H1 (cell line): Measurements from ENCODE around the gene LRRC43. TPM values are rescaled to one million over a fixed set of nuclear protein-coding genes. Genes with fewer than 3 reads are reported as not detected.

ENCODE experiments used
- CHD1 ChIP-seq: IDR thresholded peaks from 2 replicates; pipeline ENCODE4 v1.6.1; 2012; ENCODE audit warnings: low read depth, low read length, improper control_type of control experiment
- CHD7 ChIP-seq: fragments of 300-600 bp; sonication (generic); IDR thresholded peaks from 2 replicates; pipeline ENCODE4 v1.7.1; 2012; ENCODE audit warnings: low read length, moderate library complexity, mild to moderate bottlenecking, inconsistent platforms; ENCODE audit not compliant: insufficient replicate concordance
- HDAC2 ChIP-seq, 2 experiments: fragments of 300-600 bp in 1 of 2; sonication (generic) in 1 of 2; IDR thresholded peaks; 2 replicates each; pipeline ENCODE4 v1.6.1; 2011 to 2012; ENCODE audit warnings: low read depth in 2 of 2, low read length in 2 of 2, mild to moderate bottlenecking in 2 of 2, moderate library complexity in 2 of 2, borderline replicate concordance in 1 of 2, inconsistent platforms in 1 of 2
- POLR2A ChIP-seq, 2 experiments: IDR thresholded peaks; 1 replicate in 1 of 2; 2 replicates in 1 of 2; pipeline ENCODE4 v1.6.1; 2011; ENCODE audit warnings: low read depth in 2 of 2, low read length in 2 of 2, mild to moderate bottlenecking in 2 of 2; ENCODE audit errors: control extremely low read depth in 1 of 2
- SP1 ChIP-seq: IDR thresholded peaks from 2 replicates; pipeline ENCODE4 v1.6.1; 2011; ENCODE audit warnings: low read depth, low read length
- TAF7 ChIP-seq: optimal IDR thresholded peaks from 2 replicates; pipeline ENCODE3; 2011; ENCODE audit warnings: low read depth, mild to moderate bottlenecking, inconsistent platforms, low read length, moderate library complexity, borderline replicate concordance
- polyA plus RNA-seq, 7 experiments: library from polyadenylated mRNA; depleted of rRNA in 3 of 7; stranded (reverse) in 5 of 7; unstranded in 2 of 7; fragments of >200 nt in 5 of 7; fragments of 200-250 nt in 2 of 7; gene quantifications; 1 replicate in 5 of 7; 2 replicates in 1 of 7; 4 replicates in 1 of 7; pipeline versions ENCODE4 v1.2.1 to v1.2.3, GENCODE V29; 2011 to 2013; ENCODE audit warnings: missing spikeins in 2 of 7, mixed read lengths in 2 of 7
- total RNA-seq: library from RNA; stranded (reverse); fragmentation: NEBNext Ultra II Directional; extraction: Animal tissue kit (Norgen Biotek cat#: 25700); gene quantifications from 2 replicates; pipeline ENCODE4 v1.2.1, GENCODE V29; 2021
- TF ChIP-seq, protein P1 (sequence below): IDR thresholded peaks from 2 replicates; pipeline ENCODE4 v1.6.1; 2012; ENCODE audit warnings: inconsistent platforms
- TF ChIP-seq, protein P2 (sequence below): IDR thresholded peaks from 2 replicates; pipeline ENCODE4 v1.6.1; 2012; ENCODE audit warnings: low read length, inconsistent platforms

The LRRC43 gene
- total and polyA plus RNA-seq, 2 of the 8 experiments (the other 6 are each of a cell fraction or from before 2014, with no cell fraction given): 0.35 to 0.44 TPM

DNA sequence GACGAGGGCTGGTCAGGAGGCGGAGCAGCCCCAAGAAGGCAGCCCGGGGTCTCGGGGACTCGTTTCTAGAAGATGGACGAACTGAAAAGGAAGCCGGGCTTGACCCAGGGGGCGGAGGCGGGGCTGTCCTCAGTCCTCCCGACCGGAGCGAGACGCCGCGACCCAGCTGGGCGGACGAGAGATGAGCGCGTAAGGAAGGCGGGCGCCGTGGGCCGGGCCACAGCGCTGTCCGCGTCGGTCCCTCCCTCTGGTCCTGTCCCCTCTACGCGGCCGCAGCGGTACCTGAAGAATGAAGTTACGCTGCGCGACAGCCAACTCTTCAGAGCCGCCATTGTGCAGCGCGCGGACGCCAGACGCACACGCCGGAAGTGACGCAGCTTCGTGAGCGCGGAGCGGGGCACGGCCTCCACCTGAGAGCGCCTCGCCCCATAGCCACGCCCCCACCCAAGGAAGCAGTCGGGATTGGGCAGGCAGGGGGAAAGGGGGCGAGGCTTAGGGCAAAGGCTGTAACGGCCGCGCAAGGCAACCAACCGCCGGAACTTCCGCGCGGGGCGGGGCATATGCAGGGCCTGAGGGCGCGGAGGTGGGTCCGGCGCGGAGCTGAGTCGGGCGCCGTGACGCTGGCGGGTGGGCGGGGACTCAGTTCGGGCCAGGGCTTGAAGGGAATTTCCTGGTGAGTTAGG, 42.9 kb downstream of the LRRC43 start, which contains the start of gene DIABLO (continued):
- TF ChIP-seq CHD7: no peak
- TF ChIP-seq POLR2A (IDR thresholded peaks at IDR 0.05; ENCODE audit: control extremely low read depth in 1 of 2, low read depth in 2 of 2, low read length in 2 of 2): peak; percentile 96 to 97
- TF ChIP-seq HDAC2 (IDR thresholded peaks at IDR 0.05; ENCODE audit: borderline replicate concordance in 1 of 2, low read depth in 2 of 2, low read length in 2 of 2): no peak; a peak in 1 of 4 replicates
- peak; percentile 90 for TF ChIP-seq TAF7
- no peak for TF ChIP-seq CHD1
- peak; percentile 59; the same call in 1 of the 2 replicates for TF ChIP-seq SP1
- TF ChIP-seq, protein P1, sequence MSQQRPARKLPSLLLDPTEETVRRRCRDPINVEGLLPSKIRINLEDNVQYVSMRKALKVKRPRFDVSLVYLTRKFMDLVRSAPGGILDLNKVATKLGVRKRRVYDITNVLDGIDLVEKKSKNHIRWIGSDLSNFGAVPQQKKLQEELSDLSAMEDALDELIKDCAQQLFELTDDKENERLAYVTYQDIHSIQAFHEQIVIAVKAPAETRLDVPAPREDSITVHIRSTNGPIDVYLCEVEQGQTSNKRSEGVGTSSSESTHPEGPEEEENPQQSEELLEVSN: no peak
- TF ChIP-seq, protein P2, sequence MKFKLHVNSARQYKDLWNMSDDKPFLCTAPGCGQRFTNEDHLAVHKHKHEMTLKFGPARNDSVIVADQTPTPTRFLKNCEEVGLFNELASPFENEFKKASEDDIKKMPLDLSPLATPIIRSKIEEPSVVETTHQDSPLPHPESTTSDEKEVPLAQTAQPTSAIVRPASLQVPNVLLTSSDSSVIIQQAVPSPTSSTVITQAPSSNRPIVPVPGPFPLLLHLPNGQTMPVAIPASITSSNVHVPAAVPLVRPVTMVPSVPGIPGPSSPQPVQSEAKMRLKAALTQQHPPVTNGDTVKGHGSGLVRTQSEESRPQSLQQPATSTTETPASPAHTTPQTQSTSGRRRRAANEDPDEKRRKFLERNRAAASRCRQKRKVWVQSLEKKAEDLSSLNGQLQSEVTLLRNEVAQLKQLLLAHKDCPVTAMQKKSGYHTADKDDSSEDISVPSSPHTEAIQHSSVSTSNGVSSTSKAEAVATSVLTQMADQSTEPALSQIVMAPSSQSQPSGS: no peak
